ENCODE data around the gene CFAP221. TPM values are rescaled to one million over a fixed set of nuclear protein-coding genes. Genes with fewer than 3 reads are reported as not detected.

CFAP221 gene
- total and polyA plus RNA-seq, 10 of the 15 experiments (the other 5 are each of a cell fraction or from before 2014, with no cell fraction given) = not detected

DNA sequence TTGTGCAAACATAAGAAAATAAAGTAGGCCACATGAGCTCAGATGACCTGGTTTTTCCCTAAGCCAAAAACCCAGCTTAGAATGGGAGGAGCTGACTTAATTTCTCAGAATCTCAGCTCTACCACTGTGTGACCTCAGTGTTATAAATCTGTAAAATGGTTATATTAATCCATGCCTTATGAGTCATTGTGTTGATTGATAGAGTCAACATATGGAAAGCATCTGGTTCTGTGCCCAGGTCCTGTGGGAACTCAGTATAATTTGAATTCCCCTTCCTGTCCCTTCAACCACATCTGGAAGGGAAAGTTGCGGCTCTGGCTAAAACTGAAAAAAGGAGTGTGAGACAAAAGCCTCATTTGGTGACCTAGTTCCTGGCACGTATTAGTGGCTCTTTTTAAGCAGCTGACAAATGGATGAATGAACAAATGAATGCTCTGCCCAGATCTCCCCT, 160.4 kb downstream of the CFAP221 start (continued):
- TF ChIP-seq EP300 (IDR thresholded peaks at IDR 0.05; ENCODE audit: borderline replicate concordance in 1 of 2, control insufficient read depth in 1 of 2, low read depth in 2 of 2, low read length in 2 of 2) (no peak), HDGF (IDR thresholded peaks at IDR 0.05) (no peak), MXI1 (IDR thresholded peaks at IDR 0.05; ENCODE audit: low read depth, low read length) (no peak), RUNX3 (IDR thresholded peaks at IDR 0.05; ENCODE audit: low read length) (peak; percentile 77), IKZF2 (IDR thresholded peaks at IDR 0.05) (peak; percentile 64 to 68), KAT2A (conservative IDR thresholded peaks at IDR 0.05; ENCODE audit: control insufficient read depth, low read depth, low read length) (no peak), CHD4 (IDR thresholded peaks at IDR 0.05) (no peak), RB1 (IDR thresholded peaks at IDR 0.05; ENCODE audit: borderline replicate concordance) (no peak), IKZF1 (conservative IDR thresholded peaks at IDR 0.05) (peak; percentile 51; the same call in 1 of the 2 replicates), SIX5 (IDR thresholded peaks at IDR 0.05; ENCODE audit: low read depth, low read length, severe bottlenecking) (no peak), NR2F1 (conservative IDR thresholded peaks at IDR 0.05) (0 out of 2 replicates have a peak, but pooled peaks have one; percentile 26), ZZZ3 (IDR thresholded peaks at IDR 0.05; ENCODE audit: control insufficient read depth, insufficient read length, low read depth) (no peak), NFYB (IDR thresholded peaks at IDR 0.05; ENCODE audit: insufficient read depth, low read depth, low read length) (no peak), YBX1 (IDR thresholded peaks at IDR 0.05) (no peak), SREBF1 (IDR thresholded peaks at IDR 0.05; ENCODE audit: low read length) (no peak), CHD2 (IDR thresholded peaks at IDR 0.05; ENCODE audit: borderline replicate concordance, low read depth, low read length) (no peak), MYB (IDR thresholded peaks at IDR 0.05; ENCODE audit: borderline replicate concordance, low read depth, low read length) (no peak)
- TF ChIP-seq, protein P1, sequence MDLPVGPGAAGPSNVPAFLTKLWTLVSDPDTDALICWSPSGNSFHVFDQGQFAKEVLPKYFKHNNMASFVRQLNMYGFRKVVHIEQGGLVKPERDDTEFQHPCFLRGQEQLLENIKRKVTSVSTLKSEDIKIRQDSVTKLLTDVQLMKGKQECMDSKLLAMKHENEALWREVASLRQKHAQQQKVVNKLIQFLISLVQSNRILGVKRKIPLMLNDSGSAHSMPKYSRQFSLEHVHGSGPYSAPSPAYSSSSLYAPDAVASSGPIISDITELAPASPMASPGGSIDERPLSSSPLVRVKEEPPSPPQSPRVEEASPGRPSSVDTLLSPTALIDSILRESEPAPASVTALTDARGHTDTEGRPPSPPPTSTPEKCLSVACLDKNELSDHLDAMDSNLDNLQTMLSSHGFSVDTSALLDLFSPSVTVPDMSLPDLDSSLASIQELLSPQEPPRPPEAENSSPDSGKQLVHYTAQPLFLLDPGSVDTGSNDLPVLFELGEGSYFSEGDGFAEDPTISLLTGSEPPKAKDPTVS (IDR thresholded peaks at IDR 0.05; ENCODE audit: low read depth, low read length) = no peak
- TF ChIP-seq, protein P2, sequence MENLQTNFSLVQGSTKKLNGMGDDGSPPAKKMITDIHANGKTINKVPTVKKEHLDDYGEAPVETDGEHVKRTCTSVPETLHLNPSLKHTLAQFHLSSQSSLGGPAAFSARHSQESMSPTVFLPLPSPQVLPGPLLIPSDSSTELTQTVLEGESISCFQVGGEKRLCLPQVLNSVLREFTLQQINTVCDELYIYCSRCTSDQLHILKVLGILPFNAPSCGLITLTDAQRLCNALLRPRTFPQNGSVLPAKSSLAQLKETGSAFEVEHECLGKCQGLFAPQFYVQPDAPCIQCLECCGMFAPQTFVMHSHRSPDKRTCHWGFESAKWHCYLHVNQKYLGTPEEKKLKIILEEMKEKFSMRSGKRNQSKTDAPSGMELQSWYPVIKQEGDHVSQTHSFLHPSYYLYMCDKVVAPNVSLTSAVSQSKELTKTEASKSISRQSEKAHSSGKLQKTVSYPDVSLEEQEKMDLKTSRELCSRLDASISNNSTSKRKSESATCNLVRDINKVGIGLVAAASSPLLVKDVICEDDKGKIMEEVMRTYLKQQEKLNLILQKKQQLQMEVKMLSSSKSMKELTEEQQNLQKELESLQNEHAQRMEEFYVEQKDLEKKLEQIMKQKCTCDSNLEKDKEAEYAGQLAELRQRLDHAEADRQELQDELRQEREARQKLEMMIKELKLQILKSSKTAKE (IDR thresholded peaks at IDR 0.05; ENCODE audit: low read depth, poor library complexity, severe bottlenecking) = peak; percentile 83
- TF ChIP-seq, protein P3, sequence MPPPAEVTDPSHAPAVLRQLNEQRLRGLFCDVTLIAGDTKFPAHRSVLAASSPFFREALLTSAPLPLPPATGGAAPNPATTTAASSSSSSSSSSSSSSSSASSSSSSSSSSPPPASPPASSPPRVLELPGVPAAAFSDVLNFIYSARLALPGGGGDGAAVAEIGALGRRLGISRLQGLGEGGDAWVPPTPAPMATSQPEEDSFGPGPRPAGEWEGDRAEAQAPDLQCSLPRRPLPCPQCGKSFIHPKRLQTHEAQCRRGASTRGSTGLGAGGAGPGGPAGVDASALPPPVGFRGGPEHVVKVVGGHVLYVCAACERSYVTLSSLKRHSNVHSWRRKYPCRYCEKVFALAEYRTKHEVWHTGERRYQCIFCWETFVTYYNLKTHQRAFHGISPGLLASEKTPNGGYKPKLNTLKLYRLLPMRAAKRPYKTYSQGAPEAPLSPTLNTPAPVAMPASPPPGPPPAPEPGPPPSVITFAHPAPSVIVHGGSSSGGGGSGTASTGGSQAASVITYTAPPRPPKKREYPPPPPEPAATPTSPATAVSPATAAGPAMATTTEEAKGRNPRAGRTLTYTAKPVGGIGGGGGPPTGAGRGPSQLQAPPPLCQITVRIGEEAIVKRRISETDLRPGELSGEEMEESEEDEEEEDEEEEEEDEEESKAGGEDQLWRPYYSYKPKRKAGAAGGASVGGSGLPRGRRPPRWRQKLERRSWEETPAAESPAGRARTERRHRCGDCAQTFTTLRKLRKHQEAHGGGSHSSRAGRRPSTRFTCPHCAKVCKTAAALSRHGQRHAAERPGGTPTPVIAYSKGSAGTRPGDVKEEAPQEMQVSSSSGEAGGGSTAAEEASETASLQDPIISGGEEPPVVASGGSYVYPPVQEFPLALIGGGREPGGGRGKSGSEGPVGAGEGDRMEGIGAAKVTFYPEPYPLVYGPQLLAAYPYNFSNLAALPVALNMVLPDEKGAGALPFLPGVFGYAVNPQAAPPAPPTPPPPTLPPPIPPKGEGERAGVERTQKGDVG (CRISPR knock-in tag; IDR thresholded peaks at IDR 0.05) = no peak
- TF ChIP-seq, protein P4, sequence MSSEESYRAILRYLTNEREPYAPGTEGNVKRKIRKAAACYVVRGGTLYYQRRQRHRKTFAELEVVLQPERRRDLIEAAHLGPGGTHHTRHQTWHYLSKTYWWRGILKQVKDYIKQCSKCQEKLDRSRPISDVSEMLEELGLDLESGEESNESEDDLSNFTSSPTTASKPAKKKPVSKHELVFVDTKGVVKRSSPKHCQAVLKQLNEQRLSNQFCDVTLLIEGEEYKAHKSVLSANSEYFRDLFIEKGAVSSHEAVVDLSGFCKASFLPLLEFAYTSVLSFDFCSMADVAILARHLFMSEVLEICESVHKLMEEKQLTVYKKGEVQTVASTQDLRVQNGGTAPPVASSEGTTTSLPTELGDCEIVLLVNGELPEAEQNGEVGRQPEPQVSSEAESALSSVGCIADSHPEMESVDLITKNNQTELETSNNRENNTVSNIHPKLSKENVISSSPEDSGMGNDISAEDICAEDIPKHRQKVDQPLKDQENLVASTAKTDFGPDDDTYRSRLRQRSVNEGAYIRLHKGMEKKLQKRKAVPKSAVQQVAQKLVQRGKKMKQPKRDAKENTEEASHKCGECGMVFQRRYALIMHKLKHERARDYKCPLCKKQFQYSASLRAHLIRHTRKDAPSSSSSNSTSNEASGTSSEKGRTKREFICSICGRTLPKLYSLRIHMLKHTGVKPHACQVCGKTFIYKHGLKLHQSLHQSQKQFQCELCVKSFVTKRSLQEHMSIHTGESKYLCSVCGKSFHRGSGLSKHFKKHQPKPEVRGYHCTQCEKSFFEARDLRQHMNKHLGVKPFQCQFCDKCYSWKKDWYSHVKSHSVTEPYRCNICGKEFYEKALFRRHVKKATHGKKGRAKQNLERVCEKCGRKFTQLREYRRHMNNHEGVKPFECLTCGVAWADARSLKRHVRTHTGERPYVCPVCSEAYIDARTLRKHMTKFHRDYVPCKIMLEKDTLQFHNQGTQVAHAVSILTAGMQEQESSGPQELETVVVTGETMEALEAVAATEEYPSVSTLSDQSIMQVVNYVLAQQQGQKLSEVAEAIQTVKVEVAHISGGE (CRISPR knock-in tag; IDR thresholded peaks at IDR 0.05) = no peak
